ENCODE measurements around the gene SLC22A23. TPM values are rescaled to one million over a fixed set of nuclear protein-coding genes. Genes with fewer than 3 reads are reported as not detected.

SLC22A23 gene
- total RNA-seq, 2 experiments from 2014 or later, result 0.37 to 0.39 TPM

DNA sequence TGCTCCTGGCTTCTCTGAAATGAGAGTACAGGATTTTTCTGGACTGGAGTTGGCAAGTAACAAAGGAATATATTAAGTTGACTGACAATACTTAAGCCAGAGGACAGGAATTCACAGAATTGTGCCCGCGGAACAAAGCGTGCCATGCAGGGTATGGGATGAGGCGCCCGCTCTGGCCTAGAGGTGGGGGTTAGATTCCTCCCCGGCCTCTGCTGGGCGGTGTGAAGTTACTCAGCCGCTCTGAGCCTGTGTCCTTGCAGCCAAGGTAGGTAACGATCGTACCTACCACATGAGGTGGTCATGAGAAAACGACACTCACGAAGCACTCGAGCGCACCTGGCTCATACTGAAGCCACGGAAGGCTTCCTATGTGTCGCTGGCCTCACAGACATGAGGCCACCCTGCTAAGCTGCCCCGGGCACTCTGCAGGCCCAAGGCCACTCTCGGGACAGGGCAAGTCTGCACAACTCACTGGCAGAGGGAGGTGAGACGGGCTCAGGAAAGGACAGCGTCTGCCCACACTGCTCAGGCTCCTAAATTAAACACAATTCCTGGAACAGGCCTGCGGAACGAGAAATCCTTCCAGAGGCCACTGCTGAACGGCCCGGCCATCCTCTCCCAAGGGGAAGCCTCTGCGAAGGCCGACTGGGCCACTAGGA is 127.3 kb downstream of the SLC22A23 start:
- H3K36me3 Mint-ChIP-seq (ENCODE audit: low read depth), result no peaks in the 10 kb centered on the region

DNA sequence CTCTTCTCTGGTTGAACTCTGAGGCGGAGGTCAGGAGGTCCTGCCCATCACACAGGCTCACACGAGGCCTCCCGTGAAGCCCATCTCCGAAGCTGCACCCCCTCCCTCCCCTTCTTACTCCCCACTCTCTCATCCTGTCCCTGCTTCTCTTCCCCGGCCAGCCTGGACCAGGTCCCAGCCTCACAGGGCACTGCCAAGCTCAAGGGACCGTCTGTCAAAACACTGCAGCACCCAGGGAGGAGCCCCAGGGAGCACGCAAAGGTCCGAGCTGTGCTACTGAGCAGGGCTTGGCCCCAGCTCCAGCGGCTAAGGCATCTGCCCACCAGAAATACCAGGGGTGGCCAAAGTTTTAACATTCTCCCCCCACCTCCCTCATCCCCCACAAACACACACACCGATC is 128.1 kb downstream of the SLC22A23 start:
- Mint-ChIP-seq H3K4me1 (peaks cover 8% of the 10 kb centered on the region), H3K27me3 (peaks cover 2% of the 10 kb centered on the region), H3K27ac (no peak overlapping the region), H3K36me3 (ENCODE audit: low read depth) (no peaks in the 10 kb centered on the region), H3K9me3 (ENCODE audit: low read depth) (no peaks in the 10 kb centered on the region), H3K4me3 (no peak overlapping the region)
- POLR2A ChIA-PET, result no interaction called here
- DNase-seq (no peak), ATAC-seq (no peak)
- CTCF ChIA-PET, result interaction anchor here (0.6 kb wide), 1 partner anchor 108 kb away, joined by 3 read pairs; no protein-coding TSS in a partner anchor
- intact Hi-C loops (cut with DNase I, micrococcal nuclease), result no loop called here

More for the DNA sequence above, 127.3 kb downstream of the SLC22A23 start:
- Mint-ChIP-seq H3K9me3 (ENCODE audit: low read depth) (no peaks in the 10 kb centered on the region), H3K4me1 (peaks cover 7% of the 10 kb centered on the region), H3K27ac (no peak overlapping the region), H3K4me3 (no peak overlapping the region), H3K27me3 (peaks cover 2% of the 10 kb centered on the region)
- ChIA-PET CTCF (no interaction called here), POLR2A (no interaction called here)
- no peak for ATAC-seq
- intact Hi-C loops (cut with DNase I, micrococcal nuclease), result no loop called here
- no peak for DNase-seq

DNA sequence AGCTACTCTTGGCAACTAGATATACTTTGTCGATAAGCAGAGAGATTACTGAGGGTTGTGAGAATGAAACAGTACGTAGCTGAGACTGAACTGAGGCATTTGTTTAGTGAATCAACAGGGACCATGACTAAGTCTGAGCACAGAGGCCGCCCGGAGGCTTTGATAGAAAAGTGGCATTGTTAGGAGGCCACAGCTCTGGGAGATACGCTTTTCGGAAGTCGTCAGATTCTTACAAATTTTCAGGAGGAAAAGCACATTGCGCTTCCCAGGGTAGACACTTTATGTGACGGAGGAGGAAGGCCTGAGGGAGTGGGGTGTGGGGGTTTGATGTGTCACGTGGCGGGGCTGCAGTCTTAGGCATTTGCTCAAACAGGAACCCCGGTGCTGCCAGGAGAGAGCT is 128.7 kb downstream of the SLC22A23 start:
- Mint-ChIP-seq H3K27me3 (peaks cover 2% of the 10 kb centered on the region), H3K27ac (no peak overlapping the region), H3K36me3 (ENCODE audit: low read depth) (no peaks in the 10 kb centered on the region), H3K9me3 (ENCODE audit: low read depth) (no peaks in the 10 kb centered on the region), H3K4me3 (no peak overlapping the region), H3K4me1 (peaks cover 8% of the 10 kb centered on the region)
- ATAC-seq (no peak), DNase-seq (no peak)
- POLR2A ChIA-PET, result no interaction called here
- CTCF ChIA-PET, result interaction anchor here (0.6 to 0.7 kb wide), 2 partner anchors 107 to 294 kb away, joined by 3 read pairs; no protein-coding TSS in a partner anchor
- intact Hi-C loops (cut with DNase I, micrococcal nuclease), result no loop called here

GRCh38 chr6:3327403-3327802 is 129.4 kb downstream of the SLC22A23 start:
- Mint-ChIP-seq H3K9me3 (ENCODE audit: low read depth) (no peaks in the 10 kb centered on the region), H3K4me1 (peaks cover 8% of the 10 kb centered on the region), H3K4me3 (no peak overlapping the region), H3K27ac (no peak overlapping the region), H3K36me3 (ENCODE audit: low read depth) (no peaks in the 10 kb centered on the region), H3K27me3 (peaks cover 2% of the 10 kb centered on the region)
- intact Hi-C loops (cut with DNase I, micrococcal nuclease), result no loop called here
- CTCF ChIA-PET, result no interaction called here
- POLR2A ChIA-PET, result no interaction called here
- DNase-seq, result no peak
- no peak for ATAC-seq

GRCh38 chr6:3326981-3327380 is 129.9 kb downstream of the SLC22A23 start:
- Mint-ChIP-seq H3K9me3 (ENCODE audit: low read depth) (no peaks in the 10 kb centered on the region), H3K4me1 (peaks cover 8% of the 10 kb centered on the region), H3K27me3 (peaks cover 2% of the 10 kb centered on the region), H3K36me3 (ENCODE audit: low read depth) (no peaks in the 10 kb centered on the region), H3K4me3 (no peak overlapping the region), H3K27ac (no peak overlapping the region)
- DNase-seq (no peak), ATAC-seq (no peak)
- ChIA-PET CTCF (no interaction called here), POLR2A (no interaction called here)
- intact Hi-C loops (cut with DNase I, micrococcal nuclease), result no loop called here

GRCh38 chr6:3326184-3326971 is 130.5 kb downstream of the SLC22A23 start:
- H3K4me3 Mint-ChIP-seq, result no peak overlapping the region
- ChIA-PET POLR2A (no interaction called here), CTCF (interaction anchor here (0.6 kb wide), 3 partner anchors 11 to 67 kb away, joined by 3 read pairs; no protein-coding TSS in a partner anchor)
- H3K27ac Mint-ChIP-seq, result no peak overlapping the region
- H3K4me1 Mint-ChIP-seq, result peaks cover 8% of the 10 kb centered on the region
- peaks cover 2% of the 10 kb centered on the region for H3K27me3 Mint-ChIP-seq
- no peak for DNase-seq
- H3K9me3 Mint-ChIP-seq (ENCODE audit: low read depth), result no peaks in the 10 kb centered on the region
- H3K36me3 Mint-ChIP-seq (ENCODE audit: low read depth), result no peaks in the 10 kb centered on the region
- intact Hi-C loops (cut with DNase I, micrococcal nuclease), result no loop called here
- no peak for ATAC-seq

GRCh38 chr6:3325210-3325609 is 131.6 kb downstream of the SLC22A23 start:
- Mint-ChIP-seq H3K27ac (no peak overlapping the region), H3K4me1 (peaks cover 8% of the 10 kb centered on the region), H3K27me3 (peaks cover 2% of the 10 kb centered on the region), H3K4me3 (no peak overlapping the region), H3K36me3 (ENCODE audit: low read depth) (no peaks in the 10 kb centered on the region), H3K9me3 (ENCODE audit: low read depth) (no peaks in the 10 kb centered on the region)
- no peak for DNase-seq
- ATAC-seq, result no peak
- ChIA-PET CTCF (no interaction called here), POLR2A (no interaction called here)
- intact Hi-C loops (cut with DNase I, micrococcal nuclease), result no loop called here

- intact Hi-C loops (cut with DNase I, micrococcal nuclease), result no loop called here
- Mint-ChIP-seq H3K4me1 (peaks cover 8% of the 10 kb centered on the region), H3K9me3 (ENCODE audit: low read depth) (no peaks in the 10 kb centered on the region), H3K27me3 (peaks cover 2% of the 10 kb centered on the region), H3K27ac (no peak overlapping the region), H3K4me3 (no peak overlapping the region), H3K36me3 (ENCODE audit: low read depth) (no peaks in the 10 kb centered on the region)
- CTCF ChIA-PET, result interaction anchor here (1.0 kb wide), 2 partner anchors 18 to 22 kb away, joined by 3 read pairs; no protein-coding TSS in a partner anchor
- POLR2A ChIA-PET, result no interaction called here
- ATAC-seq, result peak; percentile 91
- DNase-seq, result peak; percentile 50
Observed at GRCh38 chr6:3324262-3324942, 132.4 kb downstream of the SLC22A23 start.

- ATAC-seq (no peak), DNase-seq (no peak)
- H3K27ac Mint-ChIP-seq, result no peak overlapping the region
- H3K36me3 Mint-ChIP-seq (ENCODE audit: low read depth), result no peaks in the 10 kb centered on the region
- H3K27me3 Mint-ChIP-seq, result peaks cover 2% of the 10 kb centered on the region
- H3K4me1 Mint-ChIP-seq, result peaks cover 12% of the 10 kb centered on the region
- POLR2A ChIA-PET, result no interaction called here
- intact Hi-C loops (cut with DNase I, micrococcal nuclease), result no loop called here
- H3K9me3 Mint-ChIP-seq (ENCODE audit: low read depth), result no peaks in the 10 kb centered on the region
- H3K4me3 Mint-ChIP-seq, result no peak overlapping the region
- CTCF ChIA-PET, result interaction anchor here (0.7 to 1.0 kb wide), 3 partner anchors 18 to 261 kb away, joined by 3 to 4 read pairs (median 3); no protein-coding TSS in a partner anchor
Observed at GRCh38 chr6:3323696-3324261, 133.1 kb downstream of the SLC22A23 start.

DNA sequence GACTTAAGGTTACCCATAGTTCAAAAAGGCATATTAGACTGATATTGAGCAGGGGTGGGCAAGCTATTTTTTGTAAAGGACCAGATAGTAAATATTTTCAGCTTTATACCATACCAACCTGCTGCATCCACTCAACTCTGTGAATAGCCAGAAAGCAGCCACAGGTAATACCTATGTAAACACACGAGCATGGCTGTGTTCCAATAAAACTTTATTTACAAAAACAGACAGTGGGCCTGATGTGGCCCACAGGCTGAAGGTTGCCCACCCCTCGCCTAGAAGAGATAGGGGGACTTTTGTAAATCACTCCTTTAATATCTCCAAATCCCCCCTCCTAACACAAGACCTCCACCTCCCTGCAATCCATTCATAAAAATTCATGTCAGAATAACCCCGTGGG is 133.7 kb downstream of the SLC22A23 start:
- ATAC-seq (no peak), DNase-seq (no peak)
- ChIA-PET POLR2A (no interaction called here), CTCF (interaction anchor here (0.7 to 1.0 kb wide), 2 partner anchors 23 to 261 kb away, joined by 3 to 4 read pairs; no protein-coding TSS in a partner anchor)
- H3K27ac Mint-ChIP-seq, result no peak overlapping the region
- H3K9me3 Mint-ChIP-seq (ENCODE audit: low read depth), result no peaks in the 10 kb centered on the region
- intact Hi-C loops (cut with DNase I, micrococcal nuclease), result no loop called here
- peaks cover 2% of the 10 kb centered on the region for H3K27me3 Mint-ChIP-seq
- no peak overlapping the region for H3K4me3 Mint-ChIP-seq
- peaks cover 19% of the 10 kb centered on the region for H3K4me1 Mint-ChIP-seq
- H3K36me3 Mint-ChIP-seq (ENCODE audit: low read depth), result no peaks in the 10 kb centered on the region

DNA sequence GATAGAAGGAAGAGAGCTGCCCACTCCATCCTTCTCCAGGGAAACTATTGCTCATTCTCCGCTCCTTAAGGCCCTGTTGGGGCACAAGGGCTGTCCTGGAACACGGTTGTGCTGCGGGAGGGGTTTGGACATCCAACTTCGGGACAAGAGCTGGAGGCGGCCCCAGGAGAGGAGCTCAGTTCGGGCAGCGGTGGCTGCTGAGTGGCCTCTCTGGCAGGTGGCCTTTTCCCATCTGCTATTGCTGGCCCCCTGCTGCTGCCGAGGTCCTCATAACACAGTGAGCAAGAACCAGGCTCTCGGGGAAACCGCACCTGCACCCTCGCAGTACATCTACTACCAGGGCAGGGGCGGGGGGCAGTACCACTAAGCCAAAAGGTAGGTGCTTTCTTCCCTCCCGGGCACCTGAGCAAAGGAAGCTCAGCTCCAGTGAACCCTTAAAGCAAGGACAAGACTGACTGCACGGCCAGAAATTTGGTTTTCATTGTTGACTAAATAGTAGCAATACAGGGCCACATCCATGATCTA is 134.4 kb downstream of the SLC22A23 start:
- H3K9me3 Mint-ChIP-seq (ENCODE audit: low read depth), result no peaks in the 10 kb centered on the region
- H3K27me3 Mint-ChIP-seq, result peaks cover 4% of the 10 kb centered on the region
- no peaks in the 10 kb centered on the region for H3K36me3 Mint-ChIP-seq (ENCODE audit: low read depth)
- H3K4me1 Mint-ChIP-seq, result peaks cover 26% of the 10 kb centered on the region
- intact Hi-C loops (cut with DNase I, micrococcal nuclease), result no loop called here
- DNase-seq (no peak), ATAC-seq (no peak)
- POLR2A ChIA-PET, result no interaction called here
- no peak overlapping the region for H3K27ac Mint-ChIP-seq
- no peak overlapping the region for H3K4me3 Mint-ChIP-seq
- CTCF ChIA-PET, result no interaction called here
